GM12801 (cell line): ENCODE measurements around the gene ERP44.

Source experiments
- TF ChIP-seq, protein P1 (sequence below): IDR thresholded peaks from one replicate; pipeline ENCODE4 v1.5.1; 2011; ENCODE audit warnings: control low read depth; ENCODE audit not compliant: insufficient read length; ENCODE audit errors: extremely low read depth

Gene ERP44

GRCh38 chr9:99970481-99970880, 128.3 kb downstream of the ERP44 start:
- TF ChIP-seq, protein P1, sequence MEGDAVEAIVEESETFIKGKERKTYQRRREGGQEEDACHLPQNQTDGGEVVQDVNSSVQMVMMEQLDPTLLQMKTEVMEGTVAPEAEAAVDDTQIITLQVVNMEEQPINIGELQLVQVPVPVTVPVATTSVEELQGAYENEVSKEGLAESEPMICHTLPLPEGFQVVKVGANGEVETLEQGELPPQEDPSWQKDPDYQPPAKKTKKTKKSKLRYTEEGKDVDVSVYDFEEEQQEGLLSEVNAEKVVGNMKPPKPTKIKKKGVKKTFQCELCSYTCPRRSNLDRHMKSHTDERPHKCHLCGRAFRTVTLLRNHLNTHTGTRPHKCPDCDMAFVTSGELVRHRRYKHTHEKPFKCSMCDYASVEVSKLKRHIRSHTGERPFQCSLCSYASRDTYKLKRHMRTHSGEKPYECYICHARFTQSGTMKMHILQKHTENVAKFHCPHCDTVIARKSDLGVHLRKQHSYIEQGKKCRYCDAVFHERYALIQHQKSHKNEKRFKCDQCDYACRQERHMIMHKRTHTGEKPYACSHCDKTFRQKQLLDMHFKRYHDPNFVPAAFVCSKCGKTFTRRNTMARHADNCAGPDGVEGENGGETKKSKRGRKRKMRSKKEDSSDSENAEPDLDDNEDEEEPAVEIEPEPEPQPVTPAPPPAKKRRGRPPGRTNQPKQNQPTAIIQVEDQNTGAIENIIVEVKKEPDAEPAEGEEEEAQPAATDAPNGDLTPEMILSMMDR, result no peak

- TF ChIP-seq, protein P1, result no peak
Observed at GRCh38 chr9:99967457-99967856, 131.3 kb downstream of the ERP44 start.

DNA sequence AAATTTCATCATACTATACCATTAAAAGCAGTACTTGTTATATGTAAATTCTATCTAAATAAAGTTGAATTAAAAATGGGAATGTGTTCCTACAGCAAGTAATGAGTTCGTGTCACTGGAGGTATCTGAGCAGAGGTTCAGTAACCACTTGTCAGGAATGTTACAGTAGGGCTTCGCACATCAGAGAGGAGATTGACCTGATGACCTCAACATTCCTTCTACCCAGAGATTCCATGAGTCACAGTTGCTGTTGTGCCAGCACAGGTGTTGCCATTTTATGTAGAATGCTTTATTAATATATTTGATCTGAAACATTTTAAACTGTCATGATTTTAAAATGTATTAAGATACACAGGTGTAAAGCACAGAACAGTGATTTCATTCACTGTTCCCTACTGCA, 132.1 kb downstream of the ERP44 start:
- TF ChIP-seq, protein P1, result no peak

DNA sequence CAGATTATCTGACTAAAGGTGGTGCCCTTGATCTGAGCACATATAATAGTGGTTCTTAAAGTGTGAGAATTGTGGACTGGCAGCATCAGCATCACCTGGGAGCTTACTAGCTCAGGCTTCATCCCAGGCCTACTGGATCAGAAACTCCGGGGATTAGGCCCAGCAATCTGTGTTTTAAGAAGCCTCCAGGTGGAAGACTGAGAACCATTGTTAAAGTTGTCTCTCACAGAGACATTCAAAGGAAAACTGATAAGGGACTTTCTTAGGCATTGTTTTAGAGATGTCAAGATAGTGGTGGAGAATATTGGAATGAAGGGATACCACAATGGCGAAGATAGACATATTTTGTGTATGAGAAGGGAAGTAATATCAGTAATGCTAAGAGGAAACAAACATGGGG, 132.8 kb downstream of the ERP44 start:
- TF ChIP-seq, protein P1, result no peak

DNA sequence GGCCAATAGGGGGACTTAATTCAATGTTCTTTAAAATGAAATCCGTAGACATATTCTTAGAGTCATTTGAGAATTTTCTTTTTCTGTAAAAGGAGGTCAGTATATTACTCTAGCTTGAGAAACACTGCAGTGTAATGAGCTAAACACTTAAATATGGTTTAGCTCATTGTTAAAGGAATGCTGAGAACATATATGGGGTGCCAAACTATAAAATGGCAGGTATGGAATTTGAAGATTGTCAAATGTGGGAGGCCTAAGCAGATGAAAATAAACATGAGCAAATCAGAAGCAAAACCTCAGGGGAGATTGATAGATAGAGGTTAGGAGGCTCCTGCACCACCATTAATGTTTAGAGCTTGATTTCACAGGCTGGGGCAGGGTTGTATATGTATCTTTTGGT, 134.5 kb downstream of the ERP44 start:
- TF ChIP-seq, protein P1, result no peak

GRCh38 chr9:99962680-99963261, 136.0 kb downstream of the ERP44 start:
- TF ChIP-seq, protein P1, result no peak

DNA sequence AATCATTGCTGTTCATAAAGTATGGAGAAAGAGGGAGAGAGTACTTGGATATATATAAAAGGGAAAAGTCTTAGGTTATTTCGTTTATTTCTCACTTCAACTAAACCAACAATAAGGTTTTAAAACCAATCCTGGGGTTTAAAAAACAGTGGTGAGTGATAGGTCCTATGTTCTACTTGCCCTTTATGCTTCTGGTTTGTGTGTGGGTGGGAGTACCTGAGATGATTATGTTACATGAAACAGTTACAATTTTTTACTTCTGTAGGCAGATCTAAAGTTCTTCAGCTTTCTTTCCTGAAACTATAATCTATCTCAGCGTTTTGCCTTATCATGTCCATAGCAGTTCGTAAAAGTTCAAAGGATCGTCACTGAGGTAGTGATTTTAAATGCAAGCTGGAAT, 143.2 kb downstream of the ERP44 start:
- TF ChIP-seq, protein P1, result no peak
